Natural killer cell treated with Interleukin-12 subunit alpha and Interleukin-12 subunit beta and Interleukin-15 and Interleukin-18, amount 100 ng/mL, for 72 hours (primary cell): ENCODE measurements around the gene BEX5. TPM values are rescaled to one million over a fixed set of nuclear protein-coding genes. Genes with fewer than 3 reads are reported as not detected.
"Not testable (repeated sequence)": the region's sequence is repeated elsewhere in the genome, so short reads cannot be mapped to it uniquely, and the experiment has no call there.

Experiments
- ATAC-seq, 2 donors: fragments of 150-1000 bp; cut with Tn5 transposase in 1 of 2; sonication (Bioruptor Pico), chemical (Tn5 transposase) in 1 of 2; 2 replicates each; pipeline ENCODE4 v1.10.0; 2021
- DNase-seq: peaks from one replicate; pipeline ENCODE4 v3.0.0; 2022; ENCODE audit warnings: low spot score
- H3K27ac Mint-ChIP-seq, 2 donors: 1 replicate in 1 of 2; 2 replicates in 1 of 2; pipeline ENCODE4 v1.8.0; 2022; ENCODE audit warnings: mixed read lengths in 2 of 2, mild to moderate bottlenecking in 1 of 2, moderate library complexity in 1 of 2
- H3K27me3 Mint-ChIP-seq, 2 donors: 1 replicate in 1 of 2; 2 replicates in 1 of 2; pipeline ENCODE4 v1.8.0; 2022; ENCODE audit warnings: mixed read lengths in 2 of 2
- H3K36me3 Mint-ChIP-seq: one replicate; pipeline ENCODE4 v1.8.0; 2022; ENCODE audit warnings: mixed read lengths
- H3K4me1 Mint-ChIP-seq, 2 donors: 1 replicate in 1 of 2; 2 replicates in 1 of 2; pipeline ENCODE4 v1.8.0; 2022; ENCODE audit warnings: low read depth in 2 of 2, mixed read lengths in 2 of 2, mild to moderate bottlenecking in 1 of 2
- H3K4me3 Mint-ChIP-seq: one replicate; pipeline ENCODE4 v1.8.0; 2022; ENCODE audit warnings: mixed read lengths
- H3K9me3 Mint-ChIP-seq: 2 replicates; pipeline ENCODE4 v1.8.0; 2022; ENCODE audit warnings: mixed read lengths
- total RNA-seq, 2 donors: library from RNA; stranded (reverse); gene quantifications; one replicate each; pipeline ENCODE4 v1.2.3, GENCODE V29; 2022

BEX5 gene
- 1 to 10 TPM; 1.8 to 3.0 TPM for total RNA-seq

DNA sequence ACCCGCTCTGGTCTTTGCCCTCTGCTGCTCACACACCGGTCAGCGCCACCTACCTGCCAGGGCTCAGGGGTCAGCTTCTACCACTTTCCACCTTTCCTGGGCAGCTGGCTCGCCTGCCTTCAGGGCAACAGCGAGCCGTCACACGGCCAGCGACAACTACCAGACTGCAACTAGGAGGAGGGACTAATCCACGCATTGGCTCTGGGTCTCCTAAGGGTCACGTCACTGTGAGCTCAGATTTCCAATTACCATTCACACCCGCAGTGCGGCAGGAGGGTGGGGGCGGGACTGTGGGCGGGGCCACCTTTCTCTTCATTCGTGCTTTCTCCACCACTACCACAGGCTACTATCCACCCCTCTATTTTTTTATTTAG lies at the start of gene BEX5:
Gene BEX5 (minus strand): TSS at position 172 of the 374 bp plus-strand sequence. CDS start 1,712 bp downstream, outside the sequence.
- Mint-ChIP-seq H3K4me1 (peaks cover 15% of the 10 kb centered on the region in 2 donors), H3K27ac (peak within 1 kb of the TSS; percentile 73), H3K9me3 (no peaks in the 10 kb centered on the region), H3K27me3 (peaks cover 7 to 24% of the 10 kb centered on the region in 2 donors), H3K36me3 (no peaks in the 10 kb centered on the region), H3K4me3 (peak within 1 kb of the TSS; percentile 99)
- ATAC-seq: peak; percentile 96 to 97
- no peak for DNase-seq

- Mint-ChIP-seq H3K4me3 (no peak overlapping the region), H3K4me1 (no peaks in the 10 kb centered on the region), H3K27ac (no peak overlapping the region), H3K27me3 (peaks cover 0 to 5% of the 10 kb centered on the region in 2 donors), H3K36me3 (no peaks in the 10 kb centered on the region), H3K9me3 (no peaks in the 10 kb centered on the region)
- ATAC-seq (no peak), DNase-seq (no peak)
Measured at GRCh38 chrX:102185967-102186720, 30.4 kb upstream of the BEX5 start.

DNA sequence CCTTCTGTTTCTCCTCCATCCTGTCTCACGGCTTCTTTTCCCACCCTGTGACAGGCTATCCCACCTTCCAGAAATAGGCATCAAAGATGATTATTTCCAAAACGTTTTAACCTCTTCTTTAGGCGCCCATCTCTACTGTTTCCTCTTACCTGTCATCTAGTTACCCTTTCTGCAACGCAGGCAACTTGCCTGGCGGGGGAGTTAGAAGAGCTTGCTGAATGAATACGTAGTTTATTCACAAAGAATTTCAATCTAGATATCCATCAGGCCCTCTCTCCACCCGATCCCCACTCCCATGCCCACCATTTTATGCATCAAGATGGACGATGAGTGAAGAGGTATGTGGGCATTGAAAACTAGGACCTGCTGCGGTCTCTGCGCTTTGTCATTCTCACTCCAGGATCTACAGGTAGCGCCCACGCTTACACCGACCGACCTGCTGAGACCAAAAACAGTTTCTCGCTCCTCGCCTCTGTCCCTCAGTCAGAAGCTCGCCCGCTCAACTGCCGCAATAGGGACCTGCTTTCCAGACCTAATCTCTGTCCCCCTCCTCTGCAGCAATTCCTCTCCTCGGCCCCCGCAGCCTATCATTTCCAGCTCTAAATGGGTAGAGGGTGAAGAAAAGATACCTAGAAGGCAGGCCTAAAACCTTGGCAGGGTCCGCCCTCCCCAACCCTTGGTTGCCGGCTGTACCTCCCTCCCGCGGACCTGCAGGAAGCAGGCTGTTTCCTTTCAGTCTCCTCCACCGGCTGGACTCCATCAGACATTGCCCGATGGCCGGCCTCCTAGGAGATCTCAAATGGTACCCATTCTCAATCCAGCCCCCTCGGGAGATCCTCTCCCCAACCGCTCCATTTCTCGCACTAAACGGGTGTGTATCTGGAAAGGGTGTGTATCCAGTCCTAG lies 624 bp downstream of the BEX5 start:
- Mint-ChIP-seq H3K27ac (peak overlapping the region; percentile 73), H3K9me3 (no peaks in the 10 kb centered on the region), H3K4me3 (peak overlapping the region; percentile 99), H3K36me3 (no peaks in the 10 kb centered on the region), H3K27me3 (peaks cover 4 to 22% of the 10 kb centered on the region in 2 donors), H3K4me1 (peaks cover 15% of the 10 kb centered on the region in 2 donors)
- ATAC-seq (peak; percentile 69 to 70), DNase-seq (no peak)

DNA sequence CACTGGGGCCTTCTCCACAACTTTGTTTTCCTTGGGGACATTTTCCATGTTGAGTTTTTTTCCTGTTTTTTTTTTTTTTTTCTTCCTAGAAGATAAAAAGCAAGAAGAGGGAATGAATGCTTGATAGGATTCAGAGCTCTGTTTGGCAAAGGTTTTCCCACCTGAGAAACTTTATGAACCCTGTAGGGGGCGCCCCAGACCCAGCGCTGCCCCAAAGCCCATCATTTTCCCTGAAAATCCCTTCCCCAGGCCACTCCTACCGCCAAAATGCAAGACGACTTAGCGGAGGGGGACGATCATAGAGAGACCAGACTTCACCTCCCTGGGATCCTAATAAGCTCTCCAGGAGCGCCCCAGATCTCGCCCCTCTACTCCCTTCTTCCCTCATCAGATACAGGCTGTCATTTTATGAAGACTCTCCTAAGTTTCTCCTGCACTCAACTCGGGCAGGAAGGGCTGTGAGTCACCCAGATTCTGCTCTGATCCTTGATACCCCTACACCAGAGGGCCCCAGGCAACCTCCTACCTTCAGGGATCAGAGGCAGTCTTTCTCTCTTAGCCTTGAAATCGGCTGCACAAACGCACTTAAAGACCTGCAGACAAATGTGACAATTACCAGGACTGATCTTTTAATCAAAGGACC lies 1.4 kb downstream of the BEX5 start:
- no peak overlapping the region for H3K27ac Mint-ChIP-seq
- no peak for DNase-seq
- H3K36me3 Mint-ChIP-seq: no peaks in the 10 kb centered on the region
- no peaks in the 10 kb centered on the region for H3K9me3 Mint-ChIP-seq
- peaks cover 0 to 20% of the 10 kb centered on the region in 2 donors for H3K27me3 Mint-ChIP-seq
- ATAC-seq: no peak
- H3K4me1 Mint-ChIP-seq: peaks cover 15% of the 10 kb centered on the region in 2 donors
- H3K4me3 Mint-ChIP-seq: peak overlapping the region; percentile 99

- H3K4me3 Mint-ChIP-seq, ATAC-seq, H3K36me3 Mint-ChIP-seq, H3K4me1 Mint-ChIP-seq, H3K9me3 Mint-ChIP-seq, DNase-seq, H3K27ac Mint-ChIP-seq: not testable (repeated sequence)
- peaks cover 28 to 34% of the 10 kb centered on the region in 2 donors for H3K27me3 Mint-ChIP-seq
Measured at GRCh38 chrX:102142274-102142673, 13.5 kb downstream of the BEX5 start, which contains the start of gene TCEAL6. Gene TCEAL6 (minus strand): TSS chrX:102142481.

- not testable (repeated sequence) for H3K27ac Mint-ChIP-seq, H3K9me3 Mint-ChIP-seq, DNase-seq, H3K4me1 Mint-ChIP-seq, H3K4me3 Mint-ChIP-seq, H3K36me3 Mint-ChIP-seq
- peak in 1 of 2 donors; percentile 28 for ATAC-seq
- peaks cover 28 to 35% of the 10 kb centered on the region in 2 donors for H3K27me3 Mint-ChIP-seq
Measured at GRCh38 chrX:102141631-102142030, 14.1 kb downstream of the BEX5 start.

DNA sequence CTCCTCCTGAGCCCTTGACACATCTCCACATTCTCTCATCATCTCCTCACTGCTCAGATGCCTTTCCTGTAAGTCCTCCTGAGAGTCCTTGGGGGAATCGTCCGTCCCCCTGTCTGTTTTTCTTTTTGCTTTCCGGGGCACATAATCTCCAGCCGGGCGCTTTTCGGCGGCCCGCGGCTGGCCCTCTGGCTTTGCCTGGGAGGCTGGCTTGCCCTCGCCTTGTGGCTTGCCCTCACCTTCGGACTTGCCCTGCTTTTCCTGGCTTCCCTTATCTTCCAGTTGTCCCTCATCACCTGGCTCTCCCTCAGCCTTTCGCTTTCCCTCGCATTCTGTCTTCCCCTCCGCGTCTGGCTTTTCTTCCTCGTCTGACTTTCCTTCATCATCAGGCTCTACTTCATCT lies 14.9 kb downstream of the BEX5 start:
- H3K9me3 Mint-ChIP-seq, H3K4me1 Mint-ChIP-seq, ATAC-seq, H3K36me3 Mint-ChIP-seq, H3K27ac Mint-ChIP-seq, DNase-seq, H3K4me3 Mint-ChIP-seq: not testable (repeated sequence)
- peaks cover 26 to 33% of the 10 kb centered on the region in 2 donors for H3K27me3 Mint-ChIP-seq

- H3K4me1 Mint-ChIP-seq: no peaks in the 10 kb centered on the region
- ATAC-seq: no peak
- peaks cover 2% of the 10 kb centered on the region for H3K36me3 Mint-ChIP-seq
- no peaks in the 10 kb centered on the region for H3K9me3 Mint-ChIP-seq
- H3K27me3 Mint-ChIP-seq: peaks cover 9 to 21% of the 10 kb centered on the region in 2 donors
- H3K4me3 Mint-ChIP-seq: no peak overlapping the region
- H3K27ac Mint-ChIP-seq: no peak overlapping the region
- DNase-seq: no peak
Measured at GRCh38 chrX:102138064-102138463, 17.7 kb downstream of the BEX5 start.

- ATAC-seq: no peak
- H3K4me3 Mint-ChIP-seq: no peak overlapping the region
- H3K9me3 Mint-ChIP-seq: no peaks in the 10 kb centered on the region
- no peaks in the 10 kb centered on the region for H3K36me3 Mint-ChIP-seq
- no peaks in the 10 kb centered on the region for H3K4me1 Mint-ChIP-seq
- no peak for DNase-seq
- H3K27ac Mint-ChIP-seq: no peak overlapping the region
- peaks cover 27 to 29% of the 10 kb centered on the region in 2 donors for H3K27me3 Mint-ChIP-seq
Measured at GRCh38 chrX:102129473-102129872, 26.3 kb downstream of the BEX5 start.

- Mint-ChIP-seq H3K27me3 (peaks cover 32 to 39% of the 10 kb centered on the region in 2 donors), H3K9me3 (no peaks in the 10 kb centered on the region), H3K27ac (no peak overlapping the region), H3K36me3 (no peaks in the 10 kb centered on the region), H3K4me3 (no peak overlapping the region), H3K4me1 (no peaks in the 10 kb centered on the region)
- no peak for ATAC-seq
- no peak for DNase-seq
Measured at GRCh38 chrX:102126863-102127262, 28.9 kb downstream of the BEX5 start.

DNA sequence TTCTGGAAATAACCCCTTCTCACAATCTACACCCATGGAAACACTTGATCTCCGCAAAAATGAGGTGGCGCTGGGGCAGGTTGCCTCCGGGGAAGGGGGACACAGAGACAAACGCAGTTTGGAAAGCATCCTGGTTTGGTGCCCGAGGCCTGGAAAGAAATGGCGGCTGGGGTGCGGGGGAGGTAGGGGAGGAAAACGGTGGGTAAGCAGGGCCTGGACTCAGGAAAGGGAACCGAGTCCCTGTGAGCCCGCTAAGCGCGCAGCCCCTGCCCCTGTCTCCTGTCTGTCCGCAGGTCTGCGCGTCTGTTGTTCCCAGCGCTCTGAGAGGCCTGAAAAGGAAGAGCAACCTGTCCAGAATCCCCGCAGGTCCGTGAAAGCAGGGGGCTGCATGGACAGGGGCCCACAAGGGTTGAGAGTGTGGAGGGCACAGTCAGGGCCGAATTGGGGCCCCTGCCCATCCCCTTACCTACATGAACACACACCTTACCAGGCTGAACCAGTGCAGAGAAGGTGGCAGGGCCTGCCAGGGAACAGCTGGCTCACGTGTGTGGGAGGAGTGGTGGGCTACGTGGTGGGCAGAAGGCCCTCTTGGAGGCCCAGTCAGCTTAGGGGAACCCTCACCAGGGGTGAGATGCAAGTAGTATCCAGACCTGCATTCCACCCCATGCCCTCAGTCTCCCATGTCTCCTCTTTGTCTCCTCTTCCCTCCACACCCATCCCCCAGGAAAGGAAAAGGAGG lies 29.5 kb downstream of the BEX5 start:
- not testable (repeated sequence) for H3K4me1 Mint-ChIP-seq, H3K4me3 Mint-ChIP-seq, H3K36me3 Mint-ChIP-seq, DNase-seq, H3K9me3 Mint-ChIP-seq, H3K27ac Mint-ChIP-seq
- peak in 1 of 2 donors; percentile 48 for ATAC-seq
- H3K27me3 Mint-ChIP-seq: peaks cover 32 to 39% of the 10 kb centered on the region in 2 donors

GRCh38 chrX:102125436-102125835 lies 30.3 kb downstream of the BEX5 start, which contains the start of gene TCEAL2:
Gene TCEAL2 (plus strand): TSS chrX:102125679. CDS start chrX:102126831, 1,152 bp downstream.
- not testable (repeated sequence) for H3K9me3 Mint-ChIP-seq, H3K4me3 Mint-ChIP-seq, DNase-seq, H3K4me1 Mint-ChIP-seq, H3K36me3 Mint-ChIP-seq, H3K27ac Mint-ChIP-seq
- ATAC-seq: peak in 1 of 2 donors; percentile 28
- H3K27me3 Mint-ChIP-seq: peaks cover 26 to 39% of the 10 kb centered on the region in 2 donors

GRCh38 chrX:102125014-102125413 lies 30.8 kb downstream of the BEX5 start:
- not testable (repeated sequence) for H3K36me3 Mint-ChIP-seq, H3K4me3 Mint-ChIP-seq, H3K4me1 Mint-ChIP-seq, ATAC-seq, DNase-seq, H3K9me3 Mint-ChIP-seq, H3K27ac Mint-ChIP-seq
- peaks cover 26 to 38% of the 10 kb centered on the region in 2 donors for H3K27me3 Mint-ChIP-seq
